HG03280 (cell line): Measurements from ENCODE around the gene CACNA1I.

Experiments used
- ATAC-seq: cut with Tn5 transposase; IDR thresholded peaks from one replicate; pipeline ENCODE4 v1.9.1; 2021; ENCODE audit warnings: mild to moderate bottlenecking, moderate library complexity; ENCODE audit not compliant: unreplicated experiment

CACNA1I gene

GRCh38 chr22:39535357-39535725 is 35.2 kb upstream of the CACNA1I start:
- no peak for ATAC-seq

- ATAC-seq = no peak
Measured at GRCh38 chr22:39535831-39536449, 34.6 kb upstream of the CACNA1I start.

GRCh38 chr22:39536711-39537110 is 33.8 kb upstream of the CACNA1I start:
- no peak for ATAC-seq

GRCh38 chr22:39537975-39538374 is 32.6 kb upstream of the CACNA1I start:
- no peak for ATAC-seq

- ATAC-seq = no peak
Measured at GRCh38 chr22:39543095-39543494, 27.5 kb upstream of the CACNA1I start.

GRCh38 chr22:39545386-39546365 is 24.9 kb upstream of the CACNA1I start:
- no peak for ATAC-seq

GRCh38 chr22:39546889-39547586 is 23.5 kb upstream of the CACNA1I start:
- ATAC-seq = no peak

GRCh38 chr22:39547587-39547947 is 23.0 kb upstream of the CACNA1I start:
- ATAC-seq = no peak

GRCh38 chr22:39553429-39553828 is 17.1 kb upstream of the CACNA1I start:
- ATAC-seq = no peak

GRCh38 chr22:39554151-39554550 is 16.4 kb upstream of the CACNA1I start:
- no peak for ATAC-seq

GRCh38 chr22:39556970-39557841 is 13.3 kb upstream of the CACNA1I start:
- ATAC-seq = no peak

- no peak for ATAC-seq
Measured at GRCh38 chr22:39558254-39558727, 12.3 kb upstream of the CACNA1I start.

GRCh38 chr22:39558950-39559349 is 11.6 kb upstream of the CACNA1I start:
- no peak for ATAC-seq

- ATAC-seq = no peak
Measured at GRCh38 chr22:39559456-39560105, 11.0 kb upstream of the CACNA1I start.

GRCh38 chr22:39560127-39560526 is 10.4 kb upstream of the CACNA1I start:
- no peak for ATAC-seq

GRCh38 chr22:39562839-39563489 is 7.6 kb upstream of the CACNA1I start:
- ATAC-seq = no peak

- no peak for ATAC-seq
Measured at GRCh38 chr22:39563571-39564428, 6.8 kb upstream of the CACNA1I start.

- no peak for ATAC-seq
Measured at GRCh38 chr22:39565414-39565944, 5.1 kb upstream of the CACNA1I start.
